SU-DHL-6 (cell line): ENCODE data around the gene RAI1.

ENCODE experiments used
- H2AFZ ChIP-seq: fragments of 200-600 bp; sonication (generic); 2 replicates; pipeline ENCODE4 v1.6.1; 2014; ENCODE audit warnings: low read depth, mild to moderate bottlenecking, moderate library complexity, mixed read lengths, antibody characterized with exemption, low read length; ENCODE audit not compliant: severe bottlenecking
- H3F3A ChIP-seq: fragments of 200-600 bp; shearing (Covaris generic); 2 replicates; pipeline ENCODE4 v1.6.0; 2016; ENCODE audit warnings: antibody characterized with exemption, mild to moderate bottlenecking; ENCODE audit not compliant: insufficient read depth
- H3K27ac ChIP-seq: fragments of 200-600 bp; sonication (generic); 2 replicates; pipeline ENCODE4 v1.5.1; 2016; ENCODE audit warnings: low read depth, mild to moderate bottlenecking, low read length, moderate library complexity, mixed read lengths
- H3K27me3 ChIP-seq: fragments of 200-600 bp; sonication (generic), shearing (Covaris generic); 2 replicates; pipeline ENCODE4 v1.6.0; 2014; ENCODE audit warnings: mild to moderate bottlenecking, low read length
- H3K36me3 ChIP-seq: fragments of 200-600 bp; sonication (generic); 2 replicates; pipeline ENCODE4 v1.6.1; 2014; ENCODE audit warnings: mild to moderate bottlenecking, low read length, mixed read lengths
- H3K4me2 ChIP-seq: fragments of 300-600, 200-600 bp; shearing (Covaris generic), sonication (generic); 2 replicates; pipeline ENCODE4 v1.6.0; 2014; ENCODE audit warnings: low read length, low read depth, mild to moderate bottlenecking; ENCODE audit not compliant: poor library complexity, severe bottlenecking
- H3K4me3 ChIP-seq: fragments of 200-600 bp; sonication (generic); 2 replicates; pipeline ENCODE4 v1.5.1; 2014; ENCODE audit warnings: antibody characterized with exemption, low read length, mild to moderate bottlenecking, mixed read lengths; ENCODE audit not compliant: insufficient read depth, poor library complexity, severe bottlenecking
- H3K79me2 ChIP-seq: fragments of 200-600 bp; sonication (generic); 2 replicates; pipeline ENCODE4 v1.6.1; 2014; ENCODE audit warnings: mild to moderate bottlenecking, low read length, moderate library complexity; ENCODE audit not compliant: insufficient read depth
- H3K9ac ChIP-seq: fragments of 200-600 bp; sonication (generic); 2 replicates; pipeline ENCODE4 v1.7.0; 2014; ENCODE audit warnings: mild to moderate bottlenecking, low read length
- H3K9me2 ChIP-seq: fragments of 200-600 bp; sonication (generic); replicated peaks from 2 replicates; pipeline ENCODE4 v1.6.1; 2014; ENCODE audit warnings: low read length; ENCODE audit not compliant: insufficient read depth
- H3K9me3 ChIP-seq: fragments of 200-600 bp; sonication (generic); 2 replicates; pipeline ENCODE4 v1.6.1; 2014; ENCODE audit warnings: low read length, mixed read lengths; ENCODE audit not compliant: insufficient read depth
- H4K20me1 ChIP-seq: fragments of 200-600 bp; sonication (generic); 2 replicates; pipeline ENCODE4 v1.6.1; 2014; ENCODE audit warnings: low read depth, mild to moderate bottlenecking, antibody characterized with exemption, low read length, moderate library complexity, mixed read lengths
- CTCF ChIP-seq: fragments of 200-600 bp; sonication (generic); IDR thresholded peaks from one replicate; pipeline ENCODE4 v1.5.1; 2017; ENCODE audit warnings: antibody characterized with exemption, mild to moderate bottlenecking, low read length, moderate library complexity; ENCODE audit not compliant: insufficient read depth, poor library complexity, severe bottlenecking
- EZH2phosphoT487 ChIP-seq: fragments of 200-600 bp; sonication (generic), shearing (Covaris generic); conservative IDR thresholded peaks from 2 replicates; pipeline ENCODE4 v1.6.1; 2018; ENCODE audit warnings: mild to moderate bottlenecking, antibody characterized with exemption, low read length, moderate library complexity, mixed read lengths

The RAI1 gene

GRCh38 chr17:17667231-17667630 lies 14.0 kb upstream of the RAI1 start:
- TF ChIP-seq CTCF, result no peak
- no peak for TF ChIP-seq EZH2phosphoT487
- Histone ChIP-seq H3K4me3 (no peak overlapping the region), H3K27me3 (no peaks in the 10 kb centered on the region), H3K4me2 (no peak overlapping the region), H3K27ac (no peak overlapping the region), H3K79me2 (no peaks in the 10 kb centered on the region), H3K9me2 (no peaks in the 10 kb centered on the region), H4K20me1 (no peaks in the 10 kb centered on the region), H3K9ac (no peak overlapping the region), H3F3A (no peaks in the 10 kb centered on the region; the same call in 1 of the 2 replicates), H3K36me3 (no peaks in the 10 kb centered on the region), H3K9me3 (no peaks in the 10 kb centered on the region), H2AFZ (no peak overlapping the region)

- H2AFZ ChIP-seq, result no peak overlapping the region
- no peak overlapping the region for H3K4me3 ChIP-seq
- H4K20me1 ChIP-seq, result no peaks in the 10 kb centered on the region
- no peak overlapping the region for H3K4me2 ChIP-seq
- H3K9me2 ChIP-seq, result no peaks in the 10 kb centered on the region
- no peak overlapping the region for H3K27ac ChIP-seq
- no peaks in the 10 kb centered on the region for H3K9me3 ChIP-seq
- H3K36me3 ChIP-seq, result no peaks in the 10 kb centered on the region
- no peaks in the 10 kb centered on the region for H3K27me3 ChIP-seq
- H3K79me2 ChIP-seq, result no peaks in the 10 kb centered on the region
- no peaks in the 10 kb centered on the region; the same call in 1 of the 2 replicates for H3F3A ChIP-seq
- TF ChIP-seq EZH2phosphoT487 (no peak), CTCF (no peak)
- no peak overlapping the region for H3K9ac ChIP-seq
These were observed 13.3 kb upstream of the RAI1 start for GRCh38 chr17:17667947-17668346.

GRCh38 chr17:17668358-17668757 lies 12.9 kb upstream of the RAI1 start:
- Histone ChIP-seq H3K36me3 (no peaks in the 10 kb centered on the region), H3K27ac (no peak overlapping the region), H3K79me2 (no peaks in the 10 kb centered on the region), H3K9me3 (no peaks in the 10 kb centered on the region), H3F3A (no peaks in the 10 kb centered on the region; the same call in 1 of the 2 replicates), H3K9ac (no peak overlapping the region), H2AFZ (no peak overlapping the region), H3K4me2 (no peak overlapping the region), H4K20me1 (no peaks in the 10 kb centered on the region), H3K4me3 (no peak overlapping the region), H3K27me3 (no peaks in the 10 kb centered on the region), H3K9me2 (no peaks in the 10 kb centered on the region)
- TF ChIP-seq EZH2phosphoT487 (no peak), CTCF (no peak)
